SU-DHL-6 (cell line): ENCODE measurements around the gene DALRD3.

Source experiments
- H2AFZ ChIP-seq: fragments of 200-600 bp; sonication (generic); 2 replicates; pipeline ENCODE4 v1.6.1; 2014; ENCODE audit warnings: low read depth, mild to moderate bottlenecking, moderate library complexity, mixed read lengths, antibody characterized with exemption, low read length; ENCODE audit not compliant: severe bottlenecking
- H3F3A ChIP-seq: fragments of 200-600 bp; shearing (Covaris generic); 2 replicates; pipeline ENCODE4 v1.6.0; 2016; ENCODE audit warnings: antibody characterized with exemption, mild to moderate bottlenecking; ENCODE audit not compliant: insufficient read depth
- H3K27ac ChIP-seq: fragments of 200-600 bp; sonication (generic); 2 replicates; pipeline ENCODE4 v1.5.1; 2016; ENCODE audit warnings: low read depth, mild to moderate bottlenecking, low read length, moderate library complexity, mixed read lengths
- H3K27me3 ChIP-seq: fragments of 200-600 bp; sonication (generic), shearing (Covaris generic); 2 replicates; pipeline ENCODE4 v1.6.0; 2014; ENCODE audit warnings: mild to moderate bottlenecking, low read length
- H3K36me3 ChIP-seq: fragments of 200-600 bp; sonication (generic); 2 replicates; pipeline ENCODE4 v1.6.1; 2014; ENCODE audit warnings: mild to moderate bottlenecking, low read length, mixed read lengths
- H3K4me2 ChIP-seq: fragments of 300-600, 200-600 bp; shearing (Covaris generic), sonication (generic); 2 replicates; pipeline ENCODE4 v1.6.0; 2014; ENCODE audit warnings: low read length, low read depth, mild to moderate bottlenecking; ENCODE audit not compliant: poor library complexity, severe bottlenecking
- H3K4me3 ChIP-seq: fragments of 200-600 bp; sonication (generic); 2 replicates; pipeline ENCODE4 v1.5.1; 2014; ENCODE audit warnings: antibody characterized with exemption, low read length, mild to moderate bottlenecking, mixed read lengths; ENCODE audit not compliant: insufficient read depth, poor library complexity, severe bottlenecking
- H3K79me2 ChIP-seq: fragments of 200-600 bp; sonication (generic); 2 replicates; pipeline ENCODE4 v1.6.1; 2014; ENCODE audit warnings: mild to moderate bottlenecking, low read length, moderate library complexity; ENCODE audit not compliant: insufficient read depth
- H3K9ac ChIP-seq: fragments of 200-600 bp; sonication (generic); 2 replicates; pipeline ENCODE4 v1.7.0; 2014; ENCODE audit warnings: mild to moderate bottlenecking, low read length
- H3K9me2 ChIP-seq: fragments of 200-600 bp; sonication (generic); replicated peaks from 2 replicates; pipeline ENCODE4 v1.6.1; 2014; ENCODE audit warnings: low read length; ENCODE audit not compliant: insufficient read depth
- H3K9me3 ChIP-seq: fragments of 200-600 bp; sonication (generic); 2 replicates; pipeline ENCODE4 v1.6.1; 2014; ENCODE audit warnings: low read length, mixed read lengths; ENCODE audit not compliant: insufficient read depth
- H4K20me1 ChIP-seq: fragments of 200-600 bp; sonication (generic); 2 replicates; pipeline ENCODE4 v1.6.1; 2014; ENCODE audit warnings: low read depth, mild to moderate bottlenecking, antibody characterized with exemption, low read length, moderate library complexity, mixed read lengths
- EZH2phosphoT487 ChIP-seq: fragments of 200-600 bp; sonication (generic), shearing (Covaris generic); conservative IDR thresholded peaks from 2 replicates; pipeline ENCODE4 v1.6.1; 2018; ENCODE audit warnings: mild to moderate bottlenecking, antibody characterized with exemption, low read length, moderate library complexity, mixed read lengths
- TF ChIP-seq, protein P1 (sequence below): fragments of 200-600 bp; sonication (generic); IDR thresholded peaks from one replicate; pipeline ENCODE4 v1.5.1; 2017; ENCODE audit warnings: antibody characterized with exemption, mild to moderate bottlenecking, low read length, moderate library complexity; ENCODE audit not compliant: insufficient read depth, poor library complexity, severe bottlenecking

DALRD3 gene, protein sequence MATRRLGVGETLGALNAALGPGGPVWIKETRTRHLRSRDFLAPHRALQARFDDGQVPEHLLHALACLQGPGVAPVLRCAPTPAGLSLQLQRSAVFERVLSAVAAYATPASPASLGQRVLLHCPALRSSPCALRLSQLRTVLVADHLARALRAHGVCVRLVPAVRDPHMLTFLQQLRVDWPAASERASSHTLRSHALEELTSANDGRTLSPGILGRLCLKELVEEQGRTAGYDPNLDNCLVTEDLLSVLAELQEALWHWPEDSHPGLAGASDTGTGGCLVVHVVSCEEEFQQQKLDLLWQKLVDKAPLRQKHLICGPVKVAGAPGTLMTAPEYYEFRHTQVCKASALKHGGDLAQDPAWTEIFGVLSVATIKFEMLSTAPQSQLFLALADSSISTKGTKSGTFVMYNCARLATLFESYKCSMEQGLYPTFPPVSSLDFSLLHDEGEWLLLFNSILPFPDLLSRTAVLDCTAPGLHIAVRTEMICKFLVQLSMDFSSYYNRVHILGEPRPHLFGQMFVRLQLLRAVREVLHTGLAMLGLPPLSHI

DNA sequence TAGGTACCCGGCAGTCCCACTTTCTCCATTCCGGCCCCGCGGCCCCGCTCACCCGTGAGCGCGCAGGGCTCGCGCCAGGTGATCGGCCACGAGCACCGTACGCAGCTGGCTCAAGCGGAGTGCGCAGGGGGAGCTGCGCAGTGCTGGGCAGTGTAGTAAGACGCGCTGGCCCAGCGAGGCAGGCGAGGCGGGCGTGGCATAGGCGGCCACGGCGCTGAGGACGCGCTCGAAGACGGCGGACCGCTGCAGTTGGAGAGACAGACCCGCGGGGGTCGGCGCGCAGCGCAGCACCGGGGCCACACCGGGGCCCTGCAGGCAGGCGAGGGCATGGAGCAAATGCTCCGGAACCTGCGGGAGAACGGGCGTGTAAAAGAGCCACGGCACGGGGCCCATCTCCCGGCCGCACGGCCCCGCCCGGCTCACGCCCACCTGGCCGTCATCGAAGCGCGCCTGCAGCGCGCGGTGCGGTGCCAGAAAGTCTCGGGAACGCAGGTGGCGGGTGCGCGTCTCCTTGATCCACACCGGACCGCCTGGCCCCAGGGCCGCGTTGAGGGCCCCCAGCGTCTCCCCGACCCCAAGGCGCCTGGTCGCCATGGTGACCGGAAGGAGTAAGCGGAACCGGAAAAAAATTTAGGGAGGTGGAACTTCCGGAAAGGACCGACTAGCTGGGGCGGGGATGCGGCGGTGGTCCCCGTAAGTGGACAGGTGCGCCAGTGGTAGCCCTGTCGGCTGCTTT lies at the start of gene DALRD3:
Gene DALRD3 (minus strand): TSS at position 610 of the 736 bp plus-strand sequence. CDS start 16 bp downstream, at position 594.
- Histone ChIP-seq H3K9me2 (no peaks in the 10 kb centered on the region), H3K36me3 (no peaks in the 10 kb centered on the region), H3K9me3 (no peaks in the 10 kb centered on the region), H4K20me1 (no peaks in the 10 kb centered on the region), H3K9ac (peak within 1 kb of the TSS; percentile 53), H3K4me2 (peak within 1 kb of the TSS; percentile 71), H3K79me2 (peaks cover 19% of the 10 kb centered on the region; the same call in 1 of the 2 replicates), H3F3A (peaks cover 20% of the 10 kb centered on the region), H3K27me3 (no peaks in the 10 kb centered on the region), H3K4me3 (peak within 1 kb of the TSS; percentile 66), H2AFZ (peak within 1 kb of the TSS; percentile 54), H3K27ac (peak within 1 kb of the TSS; percentile 67)
- TF ChIP-seq, protein P1, sequence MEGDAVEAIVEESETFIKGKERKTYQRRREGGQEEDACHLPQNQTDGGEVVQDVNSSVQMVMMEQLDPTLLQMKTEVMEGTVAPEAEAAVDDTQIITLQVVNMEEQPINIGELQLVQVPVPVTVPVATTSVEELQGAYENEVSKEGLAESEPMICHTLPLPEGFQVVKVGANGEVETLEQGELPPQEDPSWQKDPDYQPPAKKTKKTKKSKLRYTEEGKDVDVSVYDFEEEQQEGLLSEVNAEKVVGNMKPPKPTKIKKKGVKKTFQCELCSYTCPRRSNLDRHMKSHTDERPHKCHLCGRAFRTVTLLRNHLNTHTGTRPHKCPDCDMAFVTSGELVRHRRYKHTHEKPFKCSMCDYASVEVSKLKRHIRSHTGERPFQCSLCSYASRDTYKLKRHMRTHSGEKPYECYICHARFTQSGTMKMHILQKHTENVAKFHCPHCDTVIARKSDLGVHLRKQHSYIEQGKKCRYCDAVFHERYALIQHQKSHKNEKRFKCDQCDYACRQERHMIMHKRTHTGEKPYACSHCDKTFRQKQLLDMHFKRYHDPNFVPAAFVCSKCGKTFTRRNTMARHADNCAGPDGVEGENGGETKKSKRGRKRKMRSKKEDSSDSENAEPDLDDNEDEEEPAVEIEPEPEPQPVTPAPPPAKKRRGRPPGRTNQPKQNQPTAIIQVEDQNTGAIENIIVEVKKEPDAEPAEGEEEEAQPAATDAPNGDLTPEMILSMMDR = no peak
- TF ChIP-seq EZH2phosphoT487 = no peak

DNA sequence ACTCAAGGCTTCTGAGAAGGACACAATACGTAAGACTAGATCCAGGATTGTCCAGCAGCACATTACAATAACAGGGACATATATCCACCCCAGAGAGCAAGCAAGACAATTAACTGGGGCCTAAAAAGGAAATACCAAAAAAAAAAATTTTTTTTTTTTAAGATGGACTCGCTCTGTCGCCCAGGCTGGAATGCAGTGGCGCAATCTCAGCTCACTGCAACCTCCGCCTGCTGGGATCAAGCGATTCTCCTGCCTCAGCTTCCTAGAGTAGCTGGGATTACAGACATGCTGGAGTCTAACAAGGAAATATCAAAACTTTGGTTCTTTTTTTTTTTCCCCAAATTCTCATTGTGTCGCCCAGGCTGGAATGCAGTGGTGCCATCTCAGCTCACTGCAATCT lies 39.6 kb upstream of the DALRD3 start:
- TF ChIP-seq EZH2phosphoT487 = no peak
- TF ChIP-seq, protein P1 = no peak
- no peaks in the 10 kb centered on the region for H3F3A ChIP-seq
- peaks cover 10% of the 10 kb centered on the region for H3K36me3 ChIP-seq
- H2AFZ ChIP-seq = no peak overlapping the region
- no peak overlapping the region for H3K4me3 ChIP-seq
- no peak overlapping the region for H3K27ac ChIP-seq
- H3K79me2 ChIP-seq = peaks cover 4% of the 10 kb centered on the region; the same call in 1 of the 2 replicates
- H4K20me1 ChIP-seq = no peaks in the 10 kb centered on the region
- H3K9me3 ChIP-seq = no peaks in the 10 kb centered on the region
- no peak overlapping the region for H3K9ac ChIP-seq
- H3K27me3 ChIP-seq = no peaks in the 10 kb centered on the region
- H3K9me2 ChIP-seq = no peaks in the 10 kb centered on the region
- H3K4me2 ChIP-seq = no peak overlapping the region

DNA sequence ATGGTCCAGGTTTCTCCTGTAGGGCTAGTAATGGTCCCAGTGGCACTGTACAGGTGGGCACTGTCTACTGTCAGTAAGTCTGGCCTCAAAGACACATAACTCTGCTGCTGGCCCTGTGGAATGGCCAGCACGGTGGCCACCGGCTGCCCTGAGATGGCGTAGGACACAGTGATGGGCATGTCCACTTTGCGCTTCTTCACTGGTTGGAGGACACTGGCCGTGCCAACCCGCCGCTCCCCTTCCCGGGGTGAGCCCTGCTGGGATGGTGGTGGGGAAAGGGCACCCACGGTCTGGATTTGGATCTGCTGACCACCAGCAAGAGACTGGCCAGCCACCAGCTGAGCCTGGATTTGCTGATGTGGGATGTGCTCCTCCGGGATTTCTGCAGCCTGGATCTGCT lies 38.9 kb upstream of the DALRD3 start:
- no peaks in the 10 kb centered on the region for H3K9me3 ChIP-seq
- no peak overlapping the region for H3K27ac ChIP-seq
- H4K20me1 ChIP-seq = no peaks in the 10 kb centered on the region
- no peaks in the 10 kb centered on the region for H3F3A ChIP-seq
- H3K79me2 ChIP-seq = peaks cover 4% of the 10 kb centered on the region; the same call in 1 of the 2 replicates
- no peak overlapping the region for H3K4me3 ChIP-seq
- no peak overlapping the region for H3K4me2 ChIP-seq
- H3K36me3 ChIP-seq = peaks cover 10% of the 10 kb centered on the region
- H3K9ac ChIP-seq = no peak overlapping the region
- no peak overlapping the region for H2AFZ ChIP-seq
- H3K9me2 ChIP-seq = no peaks in the 10 kb centered on the region
- no peaks in the 10 kb centered on the region for H3K27me3 ChIP-seq
- TF ChIP-seq, protein P1 = no peak
- TF ChIP-seq EZH2phosphoT487 = no peak
